ENCODE results near the gene KIAA1191.

DNA sequence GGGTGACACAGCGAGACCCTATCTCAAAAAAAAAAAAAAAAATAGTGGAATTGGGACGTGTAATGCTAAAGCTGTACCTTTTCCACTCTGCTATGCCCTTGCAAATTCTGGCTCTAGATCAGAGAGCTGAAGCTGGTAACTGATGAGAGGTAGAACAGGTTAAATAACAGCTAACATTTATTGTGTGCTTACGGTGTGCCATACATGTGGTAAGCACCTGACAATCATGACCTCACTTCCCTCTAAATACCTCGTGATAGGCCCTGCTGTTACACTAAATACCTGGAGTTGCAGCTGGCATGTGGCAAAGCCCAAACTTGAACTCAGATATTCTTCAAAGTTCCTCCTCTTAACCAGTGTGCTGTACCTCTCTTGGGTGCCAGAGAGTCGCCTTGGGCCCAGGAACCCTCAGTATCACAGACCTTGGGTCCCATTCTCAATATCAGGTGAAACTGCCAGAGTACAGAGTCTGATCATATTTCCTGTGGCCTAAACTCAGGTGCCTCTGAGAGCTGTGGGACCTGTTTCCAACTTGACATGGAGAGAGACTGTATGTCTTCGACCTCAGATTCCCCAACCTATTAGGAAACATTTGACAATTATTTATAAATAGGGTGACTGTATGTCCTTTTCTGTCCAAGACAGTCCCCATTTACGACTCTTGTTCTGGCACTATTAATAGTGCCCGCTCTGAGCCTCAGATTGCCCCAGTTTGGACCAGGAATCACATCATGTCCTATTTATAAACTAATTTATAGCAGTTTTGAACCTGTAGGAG is 8.6 kb upstream of the KIAA1191 start:
- TF ChIP-seq POLR2A (IDR thresholded peaks at IDR 0.05; ENCODE audit: low read depth, low read length) (no peak), POU2F2 (IDR thresholded peaks at IDR 0.05; ENCODE audit: low read depth, low read length) (no peak), PAX5 (IDR thresholded peaks at IDR 0.05; ENCODE audit: insufficient read depth, low read length, severe bottlenecking) (no peak), TAF1 (IDR thresholded peaks at IDR 0.05; ENCODE audit: low read depth, low read length) (no peak)

All from GM12891 (cell line).